ENCODE data around the gene VGF.

- TF ChIP-seq ZNF274 (IDR thresholded peaks at IDR 0.05; ENCODE audit: low read depth, low read length) (no peak), SUZ12 (IDR thresholded peaks at IDR 0.05; ENCODE audit: extremely low read depth, insufficient read depth, insufficient read length) (no peak)
Observed at GRCh38 chr7:101120315-101120714, 45.1 kb downstream of the VGF start.

Data from NT2/D1 (cell line).